CD4-positive, alpha-beta T cell treated with Interleukin-10 for 1 hour (primary cell): ENCODE measurements around the gene RNGTT.

ENCODE experiments used
- DNase-seq: peaks from one replicate; pipeline ENCODE4 v3.0.0-alpha.2; 2020

The RNGTT gene

GRCh38 chr6:88708197-88708744 lies 255.1 kb downstream of the RNGTT start:
- no peak for DNase-seq

- DNase-seq: no peak
Measured at GRCh38 chr6:88705601-88706000, 257.8 kb downstream of the RNGTT start.

GRCh38 chr6:88704980-88705379 lies 258.4 kb downstream of the RNGTT start:
- no peak for DNase-seq

- no peak for DNase-seq
Measured at GRCh38 chr6:88702956-88703556, 260.4 kb downstream of the RNGTT start.

- DNase-seq: no peak
Measured at GRCh38 chr6:88698661-88699060, 264.8 kb downstream of the RNGTT start.

GRCh38 chr6:88695937-88696336 lies 267.5 kb downstream of the RNGTT start:
- no peak for DNase-seq

- DNase-seq: no peak
Measured at GRCh38 chr6:88683734-88684133, 279.7 kb downstream of the RNGTT start.

- DNase-seq: no peak
Measured at GRCh38 chr6:88680654-88681053, 282.8 kb downstream of the RNGTT start.

GRCh38 chr6:88679841-88680240 lies 283.6 kb downstream of the RNGTT start:
- no peak for DNase-seq

GRCh38 chr6:88677356-88677755 lies 286.1 kb downstream of the RNGTT start:
- no peak for DNase-seq

- DNase-seq: no peak
Measured at GRCh38 chr6:88671624-88672023, 291.8 kb downstream of the RNGTT start.

GRCh38 chr6:88670369-88670768 lies 293.0 kb downstream of the RNGTT start:
- DNase-seq: no peak

- no peak for DNase-seq
Measured at GRCh38 chr6:88669475-88669874, 293.9 kb downstream of the RNGTT start.

- no peak for DNase-seq
Measured at GRCh38 chr6:88666901-88667300, 296.5 kb downstream of the RNGTT start.

- no peak for DNase-seq
Measured at GRCh38 chr6:88665131-88665530, 298.3 kb downstream of the RNGTT start.

- no peak for DNase-seq
Measured at GRCh38 chr6:88663801-88664200, 299.6 kb downstream of the RNGTT start.

GRCh38 chr6:88662653-88663174 lies 300.7 kb downstream of the RNGTT start:
- DNase-seq: no peak

GRCh38 chr6:88662163-88662580 lies 301.2 kb downstream of the RNGTT start:
- no peak for DNase-seq

- DNase-seq: no peak
Measured at GRCh38 chr6:88661136-88661535, 302.3 kb downstream of the RNGTT start.

GRCh38 chr6:88655586-88655985 lies 307.8 kb downstream of the RNGTT start:
- no peak for DNase-seq

- no peak for DNase-seq
Measured at GRCh38 chr6:88653936-88654335, 309.5 kb downstream of the RNGTT start.

GRCh38 chr6:88651400-88651799 lies 312.0 kb downstream of the RNGTT start:
- DNase-seq: no peak

- no peak for DNase-seq
Measured at GRCh38 chr6:88650979-88651378, 312.4 kb downstream of the RNGTT start.

- no peak for DNase-seq
Measured at GRCh38 chr6:88650029-88650619, 313.3 kb downstream of the RNGTT start.
